SK-N-DZ (cell line): ENCODE results near the gene INTS6.

ENCODE experiments used
- DNase-seq: peaks from one replicate; pipeline ENCODE4 v3.0.0-alpha.2; 2015; ENCODE audit warnings: low spot score

INTS6 gene

GRCh38 chr13:51412431-51412830 lies 40.4 kb downstream of the INTS6 start:
- DNase-seq, result no peak

DNA sequence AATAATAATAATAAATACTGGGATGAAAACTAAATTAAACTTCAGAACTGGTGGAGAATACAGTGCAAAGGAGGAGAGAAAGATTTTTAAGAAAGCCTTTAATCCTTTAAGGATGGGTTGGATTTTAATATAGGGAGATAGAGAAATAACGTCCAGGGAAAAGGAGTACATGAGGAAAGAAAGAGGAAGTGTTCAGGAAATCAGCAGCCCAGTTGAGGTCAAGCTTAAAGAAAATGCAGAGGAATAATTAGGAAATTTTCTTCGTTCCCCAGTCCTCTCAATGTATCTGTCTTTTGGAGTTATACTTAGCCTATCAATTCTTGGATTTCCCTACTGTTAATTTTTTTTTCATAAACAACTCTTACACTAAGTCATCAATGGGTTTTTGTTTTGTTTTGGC lies 47.7 kb downstream of the INTS6 start:
- no peak for DNase-seq

DNA sequence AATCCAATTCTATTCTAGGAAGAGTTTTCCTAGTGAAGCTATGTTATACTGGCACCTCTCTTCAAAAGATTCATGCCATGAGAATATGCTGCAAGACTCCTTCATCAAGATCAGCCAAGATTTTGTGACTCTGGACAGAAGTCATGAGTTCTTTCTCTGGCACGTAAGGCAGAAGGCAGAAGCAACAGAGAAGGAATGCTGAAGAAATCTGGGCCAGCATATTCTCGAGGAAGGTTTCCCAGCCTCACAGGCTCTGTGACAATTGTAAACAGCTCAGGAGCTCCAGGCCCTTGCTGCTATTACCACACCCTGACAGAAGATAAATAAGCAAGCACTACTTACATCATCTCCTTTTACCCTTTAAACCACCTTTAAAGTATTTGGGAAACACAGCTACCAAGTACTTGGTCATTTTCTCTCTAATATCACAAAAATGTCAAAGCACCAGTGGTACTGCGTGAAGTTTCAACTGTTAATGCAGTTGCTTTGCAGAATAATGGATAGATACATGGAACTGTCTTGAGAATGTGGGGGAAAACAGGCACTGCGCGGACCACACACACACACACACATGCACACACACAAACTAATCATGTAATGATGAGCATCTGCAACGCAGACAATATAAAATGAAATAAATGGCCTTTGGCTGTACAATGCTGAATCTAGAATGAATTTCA lies 55.4 kb downstream of the INTS6 start:
- DNase-seq, result no peak

DNA sequence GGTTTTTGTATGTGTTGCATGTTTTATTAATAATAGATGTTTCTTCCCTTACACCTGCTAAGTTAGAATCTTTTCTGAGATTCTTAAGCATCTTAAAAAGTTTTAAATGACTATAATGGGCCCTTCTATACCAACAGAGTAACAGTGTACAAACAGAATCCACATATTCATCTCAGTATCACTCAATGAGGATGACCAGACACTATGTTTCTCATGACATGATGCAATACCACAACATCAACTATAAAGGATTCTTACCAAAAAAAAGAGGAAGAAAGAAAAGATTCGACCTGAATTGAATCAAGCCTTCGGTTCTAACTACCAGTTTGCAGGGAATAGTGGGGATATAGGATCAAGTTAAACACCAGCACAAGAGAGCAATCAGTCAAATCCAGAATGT lies 56.5 kb downstream of the INTS6 start:
- DNase-seq, result no peak

DNA sequence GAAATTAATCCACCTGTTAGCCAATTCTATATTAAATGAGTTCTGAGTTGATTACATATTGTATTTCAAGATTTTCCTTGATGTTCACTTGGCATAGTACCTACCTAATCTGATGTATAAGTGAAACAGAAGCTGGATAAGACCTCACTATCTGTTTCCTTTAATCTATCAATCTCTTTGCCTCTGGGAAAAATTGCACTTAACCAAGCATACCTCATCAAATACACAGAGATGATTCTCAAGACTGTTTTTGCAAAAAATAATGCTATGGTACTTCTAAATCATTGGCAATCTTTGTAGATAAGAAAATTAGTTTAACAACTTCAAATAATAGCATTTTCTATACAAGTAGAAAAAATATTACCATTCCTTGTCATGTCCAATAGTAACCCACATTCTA lies 58.1 kb downstream of the INTS6 start:
- DNase-seq, result no peak

DNA sequence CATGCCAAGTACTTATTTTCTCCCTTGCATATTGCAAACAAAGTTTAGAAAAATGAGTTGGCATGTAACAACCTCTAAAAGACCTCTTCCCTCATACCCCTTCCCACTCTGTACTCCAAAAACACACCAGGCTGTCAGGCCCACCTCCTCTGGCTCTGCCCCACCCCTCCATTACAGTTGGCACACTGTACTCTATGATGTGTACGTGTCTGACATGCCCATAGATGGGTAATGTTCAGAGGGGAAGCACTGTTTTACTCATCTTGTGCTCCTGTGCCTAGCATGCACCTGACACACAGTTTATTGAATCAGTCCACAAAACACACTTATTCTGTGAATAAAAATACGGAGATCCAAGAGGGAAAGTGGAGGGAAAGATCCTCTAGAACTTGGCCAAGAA lies 67.7 kb downstream of the INTS6 start:
- DNase-seq, result no peak

DNA sequence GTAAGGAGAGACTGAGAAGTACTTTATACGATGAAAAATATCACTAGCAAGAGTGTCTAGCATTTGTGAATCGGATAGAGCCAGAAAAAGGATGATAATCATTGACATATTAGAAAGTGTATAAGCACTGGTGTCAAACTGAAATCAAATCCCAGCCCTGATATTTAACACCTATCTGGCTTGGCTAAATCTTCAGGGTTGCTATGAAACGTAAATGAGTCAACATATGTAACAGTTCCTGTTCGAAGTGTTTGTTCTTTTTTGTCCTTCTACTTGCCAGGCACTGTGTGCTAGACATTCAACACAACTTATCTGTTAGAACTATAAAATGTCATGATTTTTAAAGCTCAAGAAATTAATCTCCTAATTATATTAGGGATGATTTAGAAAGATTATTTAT lies 72.6 kb downstream of the INTS6 start:
- DNase-seq, result no peak

DNA sequence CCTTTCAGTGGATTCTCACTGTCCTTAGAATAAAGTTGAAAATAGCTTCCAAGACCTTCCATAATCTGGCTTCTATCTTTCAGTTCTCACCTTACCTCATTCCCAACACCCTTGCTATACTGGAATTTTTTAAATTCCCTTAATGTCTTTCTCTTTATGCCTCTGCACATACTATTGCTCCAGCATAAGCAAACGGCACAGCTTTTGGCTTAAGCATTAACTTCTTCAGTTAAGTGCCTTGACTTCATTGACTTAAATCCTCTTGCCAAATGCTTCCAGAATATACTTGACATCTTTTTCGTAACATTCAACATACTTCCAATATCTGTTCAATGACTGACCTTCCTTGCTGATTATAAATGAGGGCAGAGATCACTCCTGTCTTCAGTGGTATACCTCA lies 79.4 kb downstream of the INTS6 start:
- DNase-seq, result no peak

DNA sequence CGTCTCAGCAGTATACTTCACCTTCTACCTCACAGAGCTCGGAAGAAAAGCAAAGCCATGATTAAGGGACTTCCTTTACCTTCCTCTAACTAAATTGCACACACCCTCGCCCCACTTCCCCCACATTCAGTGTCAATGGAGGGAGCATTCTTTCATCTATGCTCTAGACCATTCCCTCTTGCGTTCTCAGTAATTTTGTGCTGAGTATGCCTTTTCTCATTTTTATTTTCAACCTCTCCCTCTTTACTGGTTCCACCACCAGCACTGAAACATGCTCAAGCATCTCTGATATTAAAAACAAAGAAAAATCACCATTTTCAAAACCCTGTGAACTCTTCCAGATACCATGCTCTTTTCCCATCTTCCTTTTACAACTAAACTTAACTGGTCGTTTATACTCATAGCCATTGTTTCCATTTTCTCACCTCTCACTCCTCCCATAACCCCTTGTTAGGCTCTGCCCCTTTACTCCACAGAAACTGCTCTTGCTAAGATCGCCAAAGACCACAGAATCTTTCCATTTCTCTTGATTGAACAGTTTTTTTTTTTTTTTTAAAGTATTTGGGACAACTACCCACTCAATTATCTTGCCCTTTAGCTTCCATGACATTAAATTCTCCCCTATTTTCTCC lies 81.0 kb downstream of the INTS6 start:
- DNase-seq, result no peak

DNA sequence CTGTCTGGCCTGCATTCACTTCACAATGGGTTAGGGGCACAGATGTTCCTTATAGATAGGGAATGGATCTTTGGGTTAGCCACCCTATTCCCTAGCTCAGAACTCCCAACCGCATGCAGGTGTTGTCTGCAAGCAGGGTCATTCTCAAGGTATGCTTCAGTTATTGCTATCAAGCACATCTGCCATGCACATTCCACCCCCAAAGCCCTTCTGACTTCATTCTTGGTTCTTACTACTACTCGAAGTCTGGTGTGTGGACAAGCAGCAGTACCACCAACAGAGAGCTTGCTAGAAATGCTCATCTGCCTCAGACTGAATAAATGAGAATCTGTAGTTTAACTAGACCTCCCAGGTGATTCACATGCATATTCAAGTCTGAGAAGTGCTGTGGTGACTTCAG lies 82.0 kb downstream of the INTS6 start:
- DNase-seq, result no peak

DNA sequence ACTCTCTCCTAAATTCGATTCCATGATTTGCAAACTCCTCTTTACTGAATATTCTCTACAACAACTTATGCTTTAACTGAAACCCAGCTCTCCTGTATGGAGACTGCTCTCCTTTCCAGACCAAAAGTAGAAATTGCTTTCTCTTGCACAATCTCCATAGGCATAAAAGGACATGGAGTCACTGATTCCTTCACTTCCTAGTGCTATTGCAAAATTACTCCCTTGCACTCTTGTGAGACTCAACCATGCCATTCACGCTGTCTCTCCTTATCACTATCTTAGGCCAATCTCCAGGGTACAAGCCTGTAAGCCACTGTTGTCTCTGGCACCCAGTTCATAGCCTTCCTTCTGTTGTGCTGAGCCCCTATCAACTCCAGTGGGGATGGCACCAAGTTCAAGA lies 82.7 kb downstream of the INTS6 start:
- no peak for DNase-seq

- no peak for DNase-seq
Measured at GRCh38 chr13:51364404-51365008, 88.3 kb downstream of the INTS6 start.

DNA sequence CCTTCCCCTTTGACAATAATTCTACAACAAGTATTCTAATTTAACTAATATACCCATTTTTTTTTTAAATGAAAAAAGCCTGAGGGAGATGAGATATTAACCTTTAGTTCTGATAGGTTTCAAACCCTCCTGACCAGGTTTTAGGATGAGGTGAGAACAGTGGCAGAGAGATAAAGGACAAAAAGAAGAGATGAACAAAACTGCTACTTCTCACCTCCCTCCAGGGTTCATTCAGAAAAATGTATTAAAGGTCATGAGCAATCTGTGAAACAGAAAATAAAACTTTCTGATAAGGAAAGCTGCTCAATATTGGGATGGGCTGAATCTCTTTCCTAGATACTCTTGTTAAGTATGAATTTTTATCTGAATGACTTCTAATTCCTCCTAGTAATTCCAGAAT lies 89.2 kb downstream of the INTS6 start:
- no peak for DNase-seq

DNA sequence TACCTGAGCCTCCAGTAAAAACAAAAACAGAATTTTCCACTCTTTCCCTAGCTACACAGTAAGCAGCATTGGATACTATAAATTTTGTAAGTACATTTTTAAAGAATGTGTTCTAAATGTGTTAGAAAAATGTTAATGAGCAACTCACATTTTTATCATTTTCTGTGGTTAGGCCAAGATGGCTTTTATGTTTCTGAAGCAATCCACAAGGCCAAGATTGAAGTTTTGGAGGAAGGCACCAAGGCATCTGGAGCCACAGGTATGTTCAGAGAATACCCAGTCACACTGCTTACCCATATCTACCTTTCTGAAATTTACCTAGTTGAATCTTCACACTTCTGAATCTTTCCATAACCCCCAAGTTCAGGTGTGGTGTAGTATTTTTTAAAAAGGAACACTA lies 91.7 kb downstream of the INTS6 start:
- DNase-seq, result no peak

DNA sequence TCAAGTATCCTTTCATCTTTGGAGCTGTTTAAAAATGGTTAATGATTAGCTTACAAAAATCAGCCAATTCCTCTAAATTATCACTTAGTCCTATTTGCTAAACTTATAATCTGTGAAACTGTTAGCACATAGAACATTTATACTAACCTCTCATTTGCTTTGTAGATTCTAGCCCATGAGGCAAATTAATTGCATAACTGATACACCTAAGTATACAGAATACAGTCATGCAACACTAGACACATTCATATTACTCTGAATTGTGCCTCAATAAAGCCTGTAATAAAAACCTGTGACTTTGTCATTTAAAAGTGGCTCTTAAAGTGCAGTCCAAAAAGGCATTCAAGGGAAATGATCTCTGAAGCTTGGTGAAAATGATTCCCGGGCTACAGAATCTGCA lies 92.3 kb downstream of the INTS6 start:
- no peak for DNase-seq

DNA sequence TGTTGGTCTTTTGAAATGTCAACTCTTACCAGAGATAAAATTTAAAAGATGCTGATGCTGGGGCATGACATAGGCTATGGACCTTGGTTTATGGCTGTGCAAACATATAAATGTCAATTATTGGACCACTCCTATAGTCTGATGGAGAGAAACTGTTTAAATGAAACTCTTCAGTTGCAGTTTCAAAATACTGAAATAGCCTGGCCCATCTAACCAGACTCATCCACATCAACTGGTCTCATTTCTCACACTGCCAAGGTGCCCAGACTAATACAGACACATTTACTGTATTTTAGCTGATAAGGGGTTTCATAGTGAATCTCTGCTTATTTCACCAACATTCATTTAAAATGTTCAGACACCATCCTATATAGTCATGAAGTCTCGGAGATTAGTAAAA lies 93.5 kb downstream of the INTS6 start:
- DNase-seq, result no peak

DNA sequence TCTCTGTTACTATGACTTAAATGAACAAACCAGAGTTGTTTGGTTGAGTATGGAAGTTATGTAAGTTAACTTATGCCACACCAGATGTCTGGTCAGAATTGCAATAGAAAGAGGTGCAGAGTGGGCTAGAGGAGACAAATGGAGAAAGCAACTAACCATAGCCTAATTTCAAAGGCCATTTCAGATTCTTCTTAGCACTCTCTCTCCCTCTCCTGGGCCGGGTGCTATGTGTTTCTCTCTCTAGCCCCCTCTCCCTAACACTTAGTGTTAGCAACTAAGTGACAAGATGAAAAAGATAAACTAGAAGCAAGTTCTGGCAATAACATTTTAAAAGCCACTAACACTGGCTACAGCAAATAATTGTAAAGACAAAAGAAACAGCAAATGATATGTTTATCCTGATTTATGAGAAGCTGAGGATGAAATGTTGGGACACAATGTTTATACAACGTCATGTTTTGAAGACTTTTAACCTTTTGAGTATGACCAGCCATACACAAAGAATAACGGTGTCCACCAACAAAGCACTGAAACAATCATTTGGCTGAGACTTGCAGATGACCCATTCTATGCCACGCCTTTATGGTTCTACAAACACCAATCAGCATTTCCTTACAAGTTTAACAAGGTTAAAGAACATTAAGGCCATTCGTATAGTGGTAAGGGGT lies 94.8 kb downstream of the INTS6 start:
- DNase-seq, result no peak

DNA sequence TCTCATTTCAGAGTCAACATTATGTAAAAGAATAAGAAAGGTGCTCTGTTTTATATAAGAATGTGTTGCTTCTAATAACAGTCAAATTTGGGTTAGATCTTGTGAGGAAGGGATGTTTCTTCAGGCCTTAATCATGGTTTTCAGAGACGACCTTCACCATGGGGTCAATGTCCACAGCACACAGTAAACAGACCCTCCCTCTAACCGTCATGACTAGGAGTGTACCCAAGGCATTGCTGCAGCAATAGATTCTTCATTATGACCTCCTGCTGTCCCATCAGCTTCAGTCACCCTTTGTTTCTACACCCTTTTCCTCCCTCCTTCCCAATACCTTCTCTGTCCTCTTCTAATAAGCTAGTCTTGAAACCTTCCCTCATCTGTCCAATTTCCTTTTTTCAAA lies 97.6 kb downstream of the INTS6 start:
- no peak for DNase-seq

- DNase-seq, result no peak
Measured at GRCh38 chr13:51349016-51349415, 103.8 kb downstream of the INTS6 start.

- no peak for DNase-seq
Measured at GRCh38 chr13:51348069-51348967, 104.5 kb downstream of the INTS6 start.

GRCh38 chr13:51347099-51347498 lies 105.7 kb downstream of the INTS6 start:
- DNase-seq, result no peak

- no peak for DNase-seq
Measured at GRCh38 chr13:51346397-51346796, 106.4 kb downstream of the INTS6 start.
